Epithelial cell of esophagus (primary cell): ENCODE measurements around the gene LRMDA.

Experiments
- DNase-seq: peaks from one replicate; pipeline ENCODE4 v3.0.0; 2010; ENCODE audit warnings: low read depth
- H3K4me3 ChIP-seq: 2 replicates; pipeline ENCODE4 v1.5.1; 2011; ENCODE audit warnings: mild to moderate bottlenecking, low read length, control low read depth
- TF ChIP-seq, protein P1 (sequence below): IDR thresholded peaks from 2 replicates; pipeline ENCODE4 v1.5.1; 2011; ENCODE audit warnings: low read depth, mild to moderate bottlenecking, low read length, control low read depth, inconsistent platforms; ENCODE audit not compliant: insufficient read depth; ENCODE audit errors: missing control alignments

LRMDA gene

DNA sequence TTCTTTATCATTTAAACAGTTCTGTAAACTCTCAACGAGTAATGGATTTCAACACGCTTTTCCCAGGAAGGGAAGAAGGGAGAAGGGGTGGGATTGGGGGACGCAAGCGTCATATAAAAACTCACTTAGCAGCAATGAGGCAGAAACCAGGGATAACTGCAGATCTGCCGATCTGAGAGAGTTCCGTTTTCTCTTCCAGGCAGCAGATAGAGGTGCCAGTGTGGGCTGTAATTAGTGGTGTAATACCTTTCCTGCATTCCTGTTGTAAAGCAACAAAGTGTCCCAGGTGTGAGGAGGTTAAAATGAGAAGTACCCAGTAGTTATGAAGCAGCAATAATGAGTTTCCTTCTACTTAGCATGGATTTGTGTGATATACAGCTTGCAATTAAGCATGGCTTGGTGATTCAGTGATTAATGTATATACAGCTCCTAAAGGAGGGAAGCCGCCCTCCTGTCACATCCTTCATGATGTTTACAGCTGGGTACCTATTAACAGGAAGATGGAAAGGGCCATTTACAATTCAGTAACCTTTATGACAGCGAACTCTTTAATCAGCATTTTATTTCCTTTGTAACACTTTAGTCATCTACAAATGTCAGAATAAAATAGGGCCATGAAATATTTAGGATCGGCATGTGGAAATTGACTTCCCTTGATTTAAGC is 271.9 kb downstream of the LRMDA start:
- DNase-seq, result no peak
- H3K4me3 ChIP-seq, result no peak overlapping the region
- TF ChIP-seq, protein P1, sequence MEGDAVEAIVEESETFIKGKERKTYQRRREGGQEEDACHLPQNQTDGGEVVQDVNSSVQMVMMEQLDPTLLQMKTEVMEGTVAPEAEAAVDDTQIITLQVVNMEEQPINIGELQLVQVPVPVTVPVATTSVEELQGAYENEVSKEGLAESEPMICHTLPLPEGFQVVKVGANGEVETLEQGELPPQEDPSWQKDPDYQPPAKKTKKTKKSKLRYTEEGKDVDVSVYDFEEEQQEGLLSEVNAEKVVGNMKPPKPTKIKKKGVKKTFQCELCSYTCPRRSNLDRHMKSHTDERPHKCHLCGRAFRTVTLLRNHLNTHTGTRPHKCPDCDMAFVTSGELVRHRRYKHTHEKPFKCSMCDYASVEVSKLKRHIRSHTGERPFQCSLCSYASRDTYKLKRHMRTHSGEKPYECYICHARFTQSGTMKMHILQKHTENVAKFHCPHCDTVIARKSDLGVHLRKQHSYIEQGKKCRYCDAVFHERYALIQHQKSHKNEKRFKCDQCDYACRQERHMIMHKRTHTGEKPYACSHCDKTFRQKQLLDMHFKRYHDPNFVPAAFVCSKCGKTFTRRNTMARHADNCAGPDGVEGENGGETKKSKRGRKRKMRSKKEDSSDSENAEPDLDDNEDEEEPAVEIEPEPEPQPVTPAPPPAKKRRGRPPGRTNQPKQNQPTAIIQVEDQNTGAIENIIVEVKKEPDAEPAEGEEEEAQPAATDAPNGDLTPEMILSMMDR, result no peak

GRCh38 chr10:75705426-75705825 is 274.0 kb downstream of the LRMDA start:
- H3K4me3 ChIP-seq, result no peak overlapping the region
- TF ChIP-seq, protein P1, result no peak
- DNase-seq, result no peak

- no peak for DNase-seq
- no peak overlapping the region for H3K4me3 ChIP-seq
- TF ChIP-seq, protein P1, result no peak
Observed at GRCh38 chr10:75707080-75707840, 275.8 kb downstream of the LRMDA start.

DNA sequence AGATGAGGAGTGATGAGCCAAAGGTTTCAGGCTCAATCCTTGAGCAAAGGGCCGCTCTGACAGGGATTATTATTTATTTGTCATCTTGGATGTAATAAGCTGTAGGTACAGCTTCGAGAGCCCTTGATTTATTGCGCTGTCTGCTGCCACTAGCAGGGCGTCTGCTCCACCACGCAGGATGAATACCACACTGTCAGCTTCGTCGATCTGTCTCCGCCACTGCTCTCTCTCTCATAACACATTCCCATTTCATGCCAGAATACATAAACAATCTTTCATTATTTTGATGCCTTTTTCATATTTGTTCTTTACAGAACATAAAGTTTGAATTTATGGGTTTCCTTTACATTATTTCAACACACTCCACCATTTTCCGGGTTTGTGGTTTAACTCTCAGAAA is 276.6 kb downstream of the LRMDA start:
- no peak overlapping the region for H3K4me3 ChIP-seq
- no peak for DNase-seq
- TF ChIP-seq, protein P1, result no peak

DNA sequence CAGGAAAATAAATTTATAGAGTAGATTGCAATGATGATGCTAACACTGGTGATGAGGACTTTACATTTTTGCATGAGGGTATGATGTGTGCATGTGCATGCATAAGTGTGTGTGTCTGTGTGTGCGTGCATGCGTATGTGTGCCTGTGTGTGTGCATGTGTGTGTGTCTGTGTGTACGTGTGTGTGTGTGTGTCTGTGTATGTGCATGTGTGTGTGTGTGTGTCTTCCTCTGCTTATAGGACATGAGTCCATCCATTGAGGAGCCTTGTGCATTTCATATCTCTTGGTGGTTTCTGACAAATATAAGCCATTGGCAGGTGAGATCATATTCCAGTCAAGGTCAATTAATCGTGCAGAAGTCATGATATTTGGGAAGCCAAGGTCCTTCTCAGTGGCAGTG is 277.8 kb downstream of the LRMDA start:
- DNase-seq, result no peak
- no peak overlapping the region for H3K4me3 ChIP-seq
- TF ChIP-seq, protein P1, result no peak

DNA sequence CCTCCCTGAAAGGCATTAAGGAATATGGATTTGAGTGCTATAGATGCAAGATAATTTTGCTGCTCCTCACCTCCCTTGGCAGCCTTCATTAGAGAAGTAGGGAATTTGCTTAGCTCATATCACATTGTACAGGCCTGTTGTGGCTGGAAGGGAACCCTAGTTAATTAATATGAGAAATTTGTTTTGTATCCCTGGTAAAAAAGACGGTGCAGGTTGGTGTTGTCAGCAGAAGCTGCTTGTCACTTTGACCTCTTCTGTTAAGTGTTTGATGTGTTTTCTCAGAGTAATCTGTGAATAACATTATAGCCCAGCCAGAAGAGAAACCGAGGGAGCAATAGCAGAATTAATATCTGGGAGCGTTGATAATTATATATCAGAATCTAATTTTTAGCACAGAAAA is 278.4 kb downstream of the LRMDA start:
- no peak for DNase-seq
- TF ChIP-seq, protein P1, result no peak

DNA sequence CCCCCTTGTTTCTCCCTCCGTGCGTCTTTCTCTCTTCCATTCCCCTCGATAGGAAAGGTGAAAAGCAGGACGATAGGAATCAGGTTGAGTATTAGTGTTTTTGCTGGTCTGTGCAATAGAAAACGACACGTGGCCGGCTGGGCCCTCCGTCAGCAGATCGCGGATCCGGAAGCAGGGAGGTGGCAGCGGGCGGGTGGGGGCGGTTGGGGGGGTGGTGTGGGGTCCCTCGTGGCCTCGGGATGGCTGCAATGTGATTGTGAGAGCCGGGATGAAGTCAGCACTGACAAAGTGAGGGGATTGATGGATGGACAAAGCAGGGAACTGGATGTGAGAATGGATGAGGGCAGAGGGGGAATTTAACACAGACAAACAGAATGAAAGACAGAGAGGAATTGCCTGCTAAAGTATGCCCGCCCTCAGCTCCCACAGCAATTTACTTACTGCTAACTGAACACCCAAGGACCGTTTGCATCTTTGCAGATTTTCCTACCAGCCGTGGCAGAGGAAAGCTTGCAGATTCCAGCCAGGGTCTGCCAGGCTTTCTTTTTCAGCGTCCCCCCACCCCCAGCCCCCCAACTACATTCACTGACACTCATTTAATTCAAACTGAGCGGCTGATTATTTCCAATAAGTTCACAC is 280.9 kb downstream of the LRMDA start:
- no peak for DNase-seq
- TF ChIP-seq, protein P1, result no peak
- no peak overlapping the region for H3K4me3 ChIP-seq

More for the DNA sequence above, 278.4 kb downstream of the LRMDA start:
- H3K4me3 ChIP-seq, result no peak overlapping the region
